Measurements from ENCODE around the gene PCF11. TPM values are rescaled to one million over a fixed set of nuclear protein-coding genes. Genes with fewer than 3 reads are reported as not detected.

PCF11 gene
- total and polyA plus RNA-seq, 2 of the 13 experiments (the other 11 are each of a cell fraction or from before 2014, with no cell fraction given): 40.3 to 47.7 TPM

DNA sequence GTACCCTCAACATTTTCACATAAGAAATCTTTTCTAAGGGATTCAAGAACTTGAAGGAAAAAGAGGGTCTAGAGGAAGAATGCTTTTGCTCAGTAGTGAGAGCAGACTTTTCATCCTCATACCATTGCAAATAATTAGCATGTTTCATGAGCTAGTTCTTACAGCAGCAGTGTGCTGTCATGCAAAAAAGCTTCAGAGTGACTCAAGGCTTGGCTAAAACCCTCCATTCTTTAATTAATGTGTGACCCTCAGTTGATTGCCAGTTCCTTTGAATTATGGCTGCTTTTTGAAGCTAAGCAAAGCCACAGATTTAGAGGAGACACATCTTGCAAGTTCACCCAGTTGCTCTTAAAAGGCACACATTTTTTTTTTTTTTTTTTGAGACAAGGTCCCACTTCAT lies 36.6 kb upstream of the PCF11 start:
- ChIA-PET CTCF (ENCODE audit: low intra/inter-chr PET ratio, low total read pairs) (no interaction called here), POLR2A (interaction anchor here (2.5 kb wide), 1 partner anchor 36 kb away, joined by 8 read pairs; the partner anchor contains the start of gene PCF11)
- H3K9ac ChIP-seq (ENCODE audit: insufficient read depth, low read depth, low read length): no peak overlapping the region
- FAIRE-seq (no peak), ATAC-seq (no peak), DNase-seq (ENCODE audit: low spot score) (no peak)
- H2AFZ ChIP-seq (ENCODE audit: low read length): no peak overlapping the region
- H3K27me3 ChIP-seq (ENCODE audit: control insufficient read depth in 1 of 2, insufficient read depth in 2 of 2, low read length in 2 of 2): no peaks in the 10 kb centered on the region; a peak in 1 of 5 replicates
- H3K4me1 ChIP-seq (ENCODE audit: insufficient read depth, low read length): peaks cover 46% of the 10 kb centered on the region
- BruUV-seq (replicated peaks): no TSS peak
- no peaks in the 10 kb centered on the region for H3K36me3 ChIP-seq (replicated peaks in 1 of 2; ENCODE audit: control insufficient read depth in 1 of 2, insufficient read depth in 2 of 2, low read length in 2 of 2)
- TF ChIP-seq ZNF12 (CRISPR knock-in tag; IDR thresholded peaks at IDR 0.05): peak; percentile 91
- TF ChIP-seq, protein P1, sequence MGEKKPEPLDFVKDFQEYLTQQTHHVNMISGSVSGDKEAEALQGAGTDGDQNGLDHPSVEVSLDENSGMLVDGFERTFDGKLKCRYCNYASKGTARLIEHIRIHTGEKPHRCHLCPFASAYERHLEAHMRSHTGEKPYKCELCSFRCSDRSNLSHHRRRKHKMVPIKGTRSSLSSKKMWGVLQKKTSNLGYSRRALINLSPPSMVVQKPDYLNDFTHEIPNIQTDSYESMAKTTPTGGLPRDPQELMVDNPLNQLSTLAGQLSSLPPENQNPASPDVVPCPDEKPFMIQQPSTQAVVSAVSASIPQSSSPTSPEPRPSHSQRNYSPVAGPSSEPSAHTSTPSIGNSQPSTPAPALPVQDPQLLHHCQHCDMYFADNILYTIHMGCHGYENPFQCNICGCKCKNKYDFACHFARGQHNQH (CRISPR knock-in tag; IDR thresholded peaks at IDR 0.05): no peak
- intact Hi-C loops (cut with micrococcal nuclease; ENCODE audit: unreplicated experiment): no loop called here
- H4K20me1 ChIP-seq (ENCODE audit: insufficient read depth, low read length): no peaks in the 10 kb centered on the region
- H3K79me2 ChIP-seq (ENCODE audit: insufficient read depth, low read length): no peaks in the 10 kb centered on the region
- H3K27ac ChIP-seq (ENCODE audit: extremely low read length, insufficient read depth, low read length): no peak overlapping the region
- H3K4me3 ChIP-seq (replicated peaks in 1 of 3; ENCODE audit: insufficient read depth in 1 of 3, low read depth in 2 of 3, low read length in 3 of 3): no peak overlapping the region
- H3K9me3 ChIP-seq (ENCODE audit: low read length): no peaks in the 10 kb centered on the region
- in situ Hi-C loops (cut with HindIII; ENCODE audit: extremely low pct_ligation_motif_present, low pct_unique_long_range_greater_than_20kb): no loop called here
- H3K4me2 ChIP-seq (ENCODE audit: low read depth, low read length): no peak overlapping the region

GRCh38 chr11:83122050-83122449 lies 34.9 kb upstream of the PCF11 start:
- Histone ChIP-seq H4K20me1 (ENCODE audit: insufficient read depth, low read length) (no peaks in the 10 kb centered on the region), H3K4me3 (replicated peaks in 1 of 3; ENCODE audit: insufficient read depth in 1 of 3, low read depth in 2 of 3, low read length in 3 of 3) (no peak overlapping the region), H3K27me3 (ENCODE audit: control insufficient read depth in 1 of 2, insufficient read depth in 2 of 2, low read length in 2 of 2) (no peaks in the 10 kb centered on the region; a peak in 1 of 5 replicates), H3K9me3 (ENCODE audit: low read length) (no peaks in the 10 kb centered on the region), H2AFZ (ENCODE audit: low read length) (no peak overlapping the region), H3K4me1 (ENCODE audit: insufficient read depth, low read length) (peaks cover 30% of the 10 kb centered on the region), H3K36me3 (replicated peaks in 1 of 2; ENCODE audit: control insufficient read depth in 1 of 2, insufficient read depth in 2 of 2, low read length in 2 of 2) (no peaks in the 10 kb centered on the region), H3K79me2 (ENCODE audit: insufficient read depth, low read length) (no peaks in the 10 kb centered on the region), H3K4me2 (ENCODE audit: low read depth, low read length) (no peak overlapping the region), H3K27ac (ENCODE audit: extremely low read length, insufficient read depth, low read length) (no peak overlapping the region), H3K9ac (ENCODE audit: insufficient read depth, low read depth, low read length) (no peak overlapping the region)
- ChIA-PET POLR2A (no interaction called here), CTCF (ENCODE audit: low intra/inter-chr PET ratio, low total read pairs) (no interaction called here)
- intact Hi-C loops (cut with micrococcal nuclease; ENCODE audit: unreplicated experiment) (no loop called here), in situ Hi-C loops (cut with HindIII; ENCODE audit: extremely low pct_ligation_motif_present, low pct_unique_long_range_greater_than_20kb) (no loop called here)
- ATAC-seq (no peak), FAIRE-seq (no peak), DNase-seq (ENCODE audit: low spot score) (no peak)
- no TSS peak for BruUV-seq (replicated peaks)
- TF ChIP-seq ZNF7 (CRISPR knock-in tag; IDR thresholded peaks at IDR 0.05) (no peak), MTF1 (CRISPR knock-in tag; IDR thresholded peaks at IDR 0.05) (no peak), THAP11 (CRISPR knock-in tag; IDR thresholded peaks at IDR 0.05) (no peak), MXI1 (IDR thresholded peaks at IDR 0.05; ENCODE audit: borderline replicate concordance, low read depth, low read length) (no peak), AKAP8 (CRISPR knock-in tag; IDR thresholded peaks at IDR 0.05) (no peak), NFYC (CRISPR knock-in tag; IDR thresholded peaks at IDR 0.05) (no peak), CEBPG (CRISPR knock-in tag; IDR thresholded peaks at IDR 0.05) (no peak), RNF219 (CRISPR knock-in tag; IDR thresholded peaks at IDR 0.05) (no peak)
- TF ChIP-seq, protein P2, sequence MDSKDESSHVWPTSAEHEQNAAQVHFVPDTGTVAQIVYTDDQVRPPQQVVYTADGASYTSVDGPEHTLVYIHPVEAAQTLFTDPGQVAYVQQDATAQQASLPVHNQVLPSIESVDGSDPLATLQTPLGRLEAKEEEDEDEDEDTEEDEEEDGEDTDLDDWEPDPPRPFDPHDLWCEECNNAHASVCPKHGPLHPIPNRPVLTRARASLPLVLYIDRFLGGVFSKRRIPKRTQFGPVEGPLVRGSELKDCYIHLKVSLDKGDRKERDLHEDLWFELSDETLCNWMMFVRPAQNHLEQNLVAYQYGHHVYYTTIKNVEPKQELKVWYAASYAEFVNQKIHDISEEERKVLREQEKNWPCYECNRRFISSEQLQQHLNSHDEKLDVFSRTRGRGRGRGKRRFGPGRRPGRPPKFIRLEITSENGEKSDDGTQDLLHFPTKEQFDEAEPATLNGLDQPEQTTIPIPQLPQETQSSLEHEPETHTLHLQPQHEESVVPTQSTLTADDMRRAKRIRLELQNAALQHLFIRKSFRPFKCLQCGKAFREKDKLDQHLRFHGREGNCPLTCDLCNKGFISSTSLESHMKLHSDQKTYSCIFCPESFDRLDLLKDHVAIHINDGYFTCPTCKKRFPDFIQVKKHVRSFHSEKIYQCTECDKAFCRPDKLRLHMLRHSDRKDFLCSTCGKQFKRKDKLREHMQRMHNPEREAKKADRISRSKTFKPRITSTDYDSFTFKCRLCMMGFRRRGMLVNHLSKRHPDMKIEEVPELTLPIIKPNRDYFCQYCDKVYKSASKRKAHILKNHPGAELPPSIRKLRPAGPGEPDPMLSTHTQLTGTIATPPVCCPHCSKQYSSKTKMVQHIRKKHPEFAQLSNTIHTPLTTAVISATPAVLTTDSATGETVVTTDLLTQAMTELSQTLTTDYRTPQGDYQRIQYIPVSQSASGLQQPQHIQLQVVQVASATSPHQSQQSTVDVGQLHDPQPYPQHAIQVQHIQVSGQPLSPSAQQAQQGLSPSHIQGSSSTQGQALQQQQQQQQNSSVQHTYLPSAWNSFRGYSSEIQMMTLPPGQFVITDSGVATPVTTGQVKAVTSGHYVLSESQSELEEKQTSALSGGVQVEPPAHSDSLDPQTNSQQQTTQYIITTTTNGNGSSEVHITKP (CRISPR knock-in tag; IDR thresholded peaks at IDR 0.05; ENCODE audit: low read depth): no peak
